Erythroblast (primary cell): ENCODE results near the gene PCTP.

ENCODE experiments used
- GATA1 ChIP-seq: IDR thresholded peaks from 2 replicates; pipeline ENCODE4 v1.6.1; 2011; ENCODE audit warnings: low read depth, mild to moderate bottlenecking, control low read depth, low read length, moderate library complexity
- POLR2A ChIP-seq: IDR thresholded peaks from 2 replicates; pipeline ENCODE4 v1.6.1; 2011; ENCODE audit warnings: mild to moderate bottlenecking, low read length

DNA sequence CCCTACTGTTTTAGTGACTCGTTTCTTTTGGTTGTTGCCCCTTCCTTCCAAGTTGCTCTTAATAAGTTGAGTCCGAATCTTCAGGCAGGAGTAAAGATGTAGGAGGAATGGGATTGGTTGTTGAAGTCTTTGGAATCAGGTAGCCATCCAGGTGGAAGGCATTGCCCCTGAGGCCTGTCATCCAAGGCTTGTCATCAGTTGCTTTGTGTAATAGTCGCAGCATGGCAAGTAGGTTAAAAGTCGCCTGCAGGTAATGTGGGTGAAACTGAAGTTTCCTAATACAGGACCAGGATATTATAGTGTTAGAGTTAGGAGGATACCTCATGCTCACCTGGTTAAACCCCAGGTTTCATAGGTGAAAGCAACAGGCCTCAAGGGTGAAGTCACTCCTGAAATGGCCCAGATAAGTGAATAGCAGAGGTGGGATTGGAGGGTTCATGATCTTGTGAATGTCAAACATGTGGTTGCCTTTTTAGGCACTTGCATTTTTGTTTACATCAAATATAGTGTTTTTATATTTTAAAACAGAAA is 934 bp downstream of the PCTP start:
- TF ChIP-seq POLR2A (no peak), GATA1 (no peak)
